ENCODE measurements around the gene BMPR1B.

- TF ChIP-seq CTCF (IDR thresholded peaks at IDR 0.05; ENCODE audit: insufficient read depth, low read length) (no peak), POLR2AphosphoS5 (IDR thresholded peaks at IDR 0.05; ENCODE audit: low read depth) (no peak)
These were observed 208.1 kb downstream of the BMPR1B start for GRCh38 chr4:94965852-94966251.

Measured in HL-60 (cell line).